Nephron progenitor cell (in vitro differentiated cells): Measurements from ENCODE around the gene ANKRD45.

ENCODE experiments used
- DNase-seq: peaks from one replicate; pipeline ENCODE4 v3.0.0; 2021
- H3K27ac Mint-ChIP-seq: 2 replicates; pipeline ENCODE4 v1.8.0; 2021; ENCODE audit warnings: mild to moderate bottlenecking, moderate library complexity, mixed read lengths
- H3K27me3 Mint-ChIP-seq: 2 replicates; pipeline ENCODE4 v1.8.0; 2021; ENCODE audit warnings: mild to moderate bottlenecking, low read depth, mixed read lengths; ENCODE audit not compliant: poor library complexity
- H3K36me3 Mint-ChIP-seq: 2 replicates; pipeline ENCODE4 v1.8.0; 2021; ENCODE audit warnings: low read depth, mixed read lengths
- H3K4me1 Mint-ChIP-seq: 2 replicates; pipeline ENCODE4 v1.8.0; 2021; ENCODE audit warnings: mixed read lengths
- H3K4me3 Mint-ChIP-seq: 2 replicates; pipeline ENCODE4 v1.8.0; 2021; ENCODE audit warnings: mild to moderate bottlenecking, moderate library complexity, mixed read lengths
- H3K9me3 Mint-ChIP-seq: 2 replicates; pipeline ENCODE4 v1.8.0; 2021; ENCODE audit warnings: mild to moderate bottlenecking, moderate library complexity, mixed read lengths
- CTCF ChIP-seq: fragments of 200-600 bp; sonication (generic); IDR thresholded peaks from 2 replicates; pipeline ENCODE4 v1.5.0; 2021; ENCODE audit warnings: antibody characterized with exemption

The ANKRD45 gene

GRCh38 chr1:173669491-173669941, at the start of gene ANKRD45:
TSS of gene ANKRD45 (minus strand) at chr1:173669851. CDS start at chr1:173659418, 10,433 bp downstream.
- peaks cover 4% of the 10 kb centered on the region for H3K9me3 Mint-ChIP-seq
- H3K4me1 Mint-ChIP-seq: peaks cover 7% of the 10 kb centered on the region
- peaks cover 11% of the 10 kb centered on the region for H3K27me3 Mint-ChIP-seq
- DNase-seq: peak; percentile 67
- H3K4me3 Mint-ChIP-seq: peak within 1 kb of the TSS; percentile 78
- H3K27ac Mint-ChIP-seq: peak within 1 kb of the TSS; percentile 10
- TF ChIP-seq CTCF: no peak
- peaks cover 36% of the 10 kb centered on the region for H3K36me3 Mint-ChIP-seq

GRCh38 chr1:173717238-173717637, 47.6 kb upstream of the ANKRD45 start:
- Mint-ChIP-seq H3K4me1 (peaks cover 27% of the 10 kb centered on the region), H3K9me3 (peaks cover 13% of the 10 kb centered on the region), H3K36me3 (peaks cover 50% of the 10 kb centered on the region), H3K27me3 (peaks cover 24% of the 10 kb centered on the region), H3K4me3 (peak overlapping the region; percentile 97), H3K27ac (no peak overlapping the region)
- no peak for TF ChIP-seq CTCF
- DNase-seq: no peak

GRCh38 chr1:173715538-173715844, 45.8 kb upstream of the ANKRD45 start:
- Mint-ChIP-seq H3K9me3 (peaks cover 6% of the 10 kb centered on the region), H3K27ac (peak overlapping the region; percentile 97), H3K27me3 (peaks cover 41% of the 10 kb centered on the region), H3K36me3 (peaks cover 33% of the 10 kb centered on the region), H3K4me1 (peaks cover 27% of the 10 kb centered on the region), H3K4me3 (peak overlapping the region; percentile 97)
- no peak for TF ChIP-seq CTCF
- DNase-seq: no peak

GRCh38 chr1:173714759-173715537, 45.3 kb upstream of the ANKRD45 start, which contains the start of gene KLHL20:
TSS of gene KLHL20 (plus strand) at chr1:173714981. CDS start at chr1:173716044, 1,063 bp downstream.
- no peak for TF ChIP-seq CTCF
- DNase-seq: peak; percentile 77
- H3K9me3 Mint-ChIP-seq: peaks cover 6% of the 10 kb centered on the region
- H3K36me3 Mint-ChIP-seq: peaks cover 27% of the 10 kb centered on the region
- peaks cover 27% of the 10 kb centered on the region for H3K4me1 Mint-ChIP-seq
- peak within 1 kb of the TSS; percentile 97 for H3K4me3 Mint-ChIP-seq
- peaks cover 46% of the 10 kb centered on the region for H3K27me3 Mint-ChIP-seq
- H3K27ac Mint-ChIP-seq: peak within 1 kb of the TSS; percentile 97

GRCh38 chr1:173714441-173714758, 44.7 kb upstream of the ANKRD45 start:
- Mint-ChIP-seq H3K27me3 (peaks cover 51% of the 10 kb centered on the region), H3K27ac (peak overlapping the region; percentile 97), H3K36me3 (peaks cover 22% of the 10 kb centered on the region), H3K9me3 (peaks cover 6% of the 10 kb centered on the region), H3K4me3 (peak overlapping the region; percentile 97), H3K4me1 (peaks cover 27% of the 10 kb centered on the region)
- TF ChIP-seq CTCF: no peak
- DNase-seq: no peak

- peaks cover 4% of the 10 kb centered on the region for H3K9me3 Mint-ChIP-seq
- peaks cover 67% of the 10 kb centered on the region for H3K27me3 Mint-ChIP-seq
- no peak overlapping the region for H3K4me3 Mint-ChIP-seq
- H3K4me1 Mint-ChIP-seq: no peaks in the 10 kb centered on the region
- no peak for TF ChIP-seq CTCF
- no peaks in the 10 kb centered on the region for H3K36me3 Mint-ChIP-seq
- H3K27ac Mint-ChIP-seq: no peak overlapping the region
- no peak for DNase-seq
Measured at GRCh38 chr1:173708787-173709186, 39.1 kb upstream of the ANKRD45 start.
